ENCODE results near the gene COL19A1. TPM values are rescaled to one million over a fixed set of nuclear protein-coding genes. Genes with fewer than 3 reads are reported as not detected.
"Not testable (repeated sequence)": the region's sequence is repeated elsewhere in the genome, so short reads cannot be mapped to it uniquely, and the experiment has no call there.

COL19A1 gene
- total RNA-seq, 2 donors from 2014 or later, result 0.14 to 0.45 TPM

- Histone ChIP-seq H3K27me3 (replicated peaks; ENCODE audit: insufficient read depth) (no peaks in the 10 kb centered on the region), H3K27ac (no peak overlapping the region), H3K4me1 (replicated peaks) (no peaks in the 10 kb centered on the region), H3K4me3 (no peak overlapping the region), H3K9me3 (no peaks in the 10 kb centered on the region), H3K36me3 (no peaks in the 10 kb centered on the region)
- 100% methylated on average over 1 of the region's 1 CpG for WGBS
- TF ChIP-seq POLR2A (IDR thresholded peaks at IDR 0.05), result no peak
- TF ChIP-seq POLR2AphosphoS5 (IDR thresholded peaks at IDR 0.05), result no peak
- TF ChIP-seq, protein P1, sequence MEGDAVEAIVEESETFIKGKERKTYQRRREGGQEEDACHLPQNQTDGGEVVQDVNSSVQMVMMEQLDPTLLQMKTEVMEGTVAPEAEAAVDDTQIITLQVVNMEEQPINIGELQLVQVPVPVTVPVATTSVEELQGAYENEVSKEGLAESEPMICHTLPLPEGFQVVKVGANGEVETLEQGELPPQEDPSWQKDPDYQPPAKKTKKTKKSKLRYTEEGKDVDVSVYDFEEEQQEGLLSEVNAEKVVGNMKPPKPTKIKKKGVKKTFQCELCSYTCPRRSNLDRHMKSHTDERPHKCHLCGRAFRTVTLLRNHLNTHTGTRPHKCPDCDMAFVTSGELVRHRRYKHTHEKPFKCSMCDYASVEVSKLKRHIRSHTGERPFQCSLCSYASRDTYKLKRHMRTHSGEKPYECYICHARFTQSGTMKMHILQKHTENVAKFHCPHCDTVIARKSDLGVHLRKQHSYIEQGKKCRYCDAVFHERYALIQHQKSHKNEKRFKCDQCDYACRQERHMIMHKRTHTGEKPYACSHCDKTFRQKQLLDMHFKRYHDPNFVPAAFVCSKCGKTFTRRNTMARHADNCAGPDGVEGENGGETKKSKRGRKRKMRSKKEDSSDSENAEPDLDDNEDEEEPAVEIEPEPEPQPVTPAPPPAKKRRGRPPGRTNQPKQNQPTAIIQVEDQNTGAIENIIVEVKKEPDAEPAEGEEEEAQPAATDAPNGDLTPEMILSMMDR (IDR thresholded peaks at IDR 0.05), result no peak
- no peak for DNase-seq (ENCODE audit: low spot score)
- intact Hi-C loops (cut with DNase I), result no loop called here
Observed at GRCh38 chr6:69985180-69985579, 118.8 kb downstream of the COL19A1 start.

DNA sequence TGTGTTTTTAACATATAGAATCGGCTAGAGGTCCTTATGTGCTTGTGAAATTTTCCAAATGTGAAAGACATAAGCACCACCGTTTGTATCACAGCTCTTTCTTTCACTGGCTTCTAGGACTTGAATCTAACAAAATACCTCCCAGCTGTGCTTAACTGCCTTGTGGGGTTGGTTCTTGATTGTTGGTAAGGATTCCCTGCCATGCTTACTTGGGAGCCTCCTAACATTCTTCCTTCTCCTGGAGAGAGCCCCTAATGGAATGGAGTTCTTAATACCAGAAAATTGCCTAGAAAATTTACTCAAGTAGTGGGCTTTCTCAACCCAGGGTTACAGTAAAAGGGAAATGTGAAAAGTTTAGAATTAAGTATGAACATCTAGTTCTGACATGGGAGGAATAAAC lies 121.2 kb downstream of the COL19A1 start:
- no peak overlapping the region for H3K27ac ChIP-seq
- no peaks in the 10 kb centered on the region for H3K4me1 ChIP-seq (replicated peaks)
- no peak for DNase-seq (ENCODE audit: low spot score)
- H3K36me3 ChIP-seq, result no peaks in the 10 kb centered on the region
- H3K4me3 ChIP-seq, result no peak overlapping the region
- WGBS, result 60% methylated on average over 2 of the region's 2 CpGs
- intact Hi-C loops (cut with DNase I), result no loop called here
- no peaks in the 10 kb centered on the region for H3K9me3 ChIP-seq
- TF ChIP-seq POLR2A (IDR thresholded peaks at IDR 0.05) (no peak), POLR2AphosphoS5 (IDR thresholded peaks at IDR 0.05) (no peak)
- TF ChIP-seq, protein P1 (IDR thresholded peaks at IDR 0.05), result no peak
- H3K27me3 ChIP-seq (replicated peaks; ENCODE audit: insufficient read depth), result no peaks in the 10 kb centered on the region

- no peaks in the 10 kb centered on the region for H3K4me1 ChIP-seq (replicated peaks)
- WGBS, result 52% methylated on average over 5 of the region's 5 CpGs
- H3K27ac ChIP-seq, result no peak overlapping the region
- DNase-seq (ENCODE audit: low spot score), result no peak
- intact Hi-C loops (cut with DNase I), result no loop called here
- H3K4me3 ChIP-seq, result no peak overlapping the region
- no peaks in the 10 kb centered on the region for H3K36me3 ChIP-seq
- no peaks in the 10 kb centered on the region for H3K27me3 ChIP-seq (replicated peaks; ENCODE audit: insufficient read depth)
- TF ChIP-seq POLR2AphosphoS5 (IDR thresholded peaks at IDR 0.05) (no peak), POLR2A (IDR thresholded peaks at IDR 0.05) (no peak)
- TF ChIP-seq, protein P1 (IDR thresholded peaks at IDR 0.05), result no peak
- H3K9me3 ChIP-seq, result no peaks in the 10 kb centered on the region
Observed at GRCh38 chr6:69988458-69989126, 122.2 kb downstream of the COL19A1 start.

DNA sequence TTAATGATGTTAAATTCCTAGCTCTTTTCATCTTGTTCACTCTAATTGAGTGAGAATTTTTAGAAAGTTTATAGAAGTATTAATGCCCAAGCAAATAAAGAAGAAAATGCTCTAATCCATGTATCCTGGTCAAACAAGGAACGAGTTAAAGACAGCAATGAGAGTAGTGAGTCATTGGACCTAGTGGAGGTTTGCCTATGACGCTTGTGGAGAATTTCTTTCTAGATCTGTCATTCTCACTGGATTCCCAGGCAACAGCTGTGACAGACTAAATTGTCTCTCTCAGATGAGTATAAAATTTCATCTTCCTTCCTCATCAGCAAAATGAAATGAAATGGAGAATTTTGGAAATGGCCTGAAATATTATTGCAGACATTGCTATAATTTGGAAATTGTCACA lies 127.9 kb downstream of the COL19A1 start:
- H3K27me3 ChIP-seq (replicated peaks; ENCODE audit: insufficient read depth), result no peaks in the 10 kb centered on the region
- no peak overlapping the region for H3K4me3 ChIP-seq
- TF ChIP-seq POLR2A (IDR thresholded peaks at IDR 0.05) (no peak), POLR2AphosphoS5 (IDR thresholded peaks at IDR 0.05) (no peak)
- TF ChIP-seq, protein P1 (IDR thresholded peaks at IDR 0.05), result no peak
- DNase-seq (ENCODE audit: low spot score), result no peak
- H3K4me1 ChIP-seq (replicated peaks), result no peaks in the 10 kb centered on the region
- H3K27ac ChIP-seq, result no peak overlapping the region
- intact Hi-C loops (cut with DNase I), result no loop called here
- H3K36me3 ChIP-seq, result no peaks in the 10 kb centered on the region
- WGBS, result 63% methylated on average over 2 of the region's 2 CpGs
- no peaks in the 10 kb centered on the region for H3K9me3 ChIP-seq

GRCh38 chr6:70008189-70008588 lies 141.8 kb downstream of the COL19A1 start:
- intact Hi-C loops (cut with DNase I), result no loop called here

GRCh38 chr6:70010339-70010738 lies 144.0 kb downstream of the COL19A1 start:
- H3K27ac ChIP-seq; H3K36me3 ChIP-seq; intact Hi-C loops (cut with DNase I); H3K4me3 ChIP-seq; H3K27me3 ChIP-seq (replicated peaks; ENCODE audit: insufficient read depth); H3K9me3 ChIP-seq; H3K4me1 ChIP-seq (replicated peaks); DNase-seq (ENCODE audit: low spot score): not testable (repeated sequence)
- 91% methylated on average over 26 of the region's 28 CpGs for WGBS

More at GRCh38 chr6:70008189-70008588, 141.8 kb downstream of the COL19A1 start:
- Histone ChIP-seq H3K9me3 (no peaks in the 10 kb centered on the region), H3K36me3 (no peaks in the 10 kb centered on the region), H3K27me3 (replicated peaks; ENCODE audit: insufficient read depth) (no peaks in the 10 kb centered on the region), H3K4me3 (no peak overlapping the region), H3K4me1 (replicated peaks) (no peaks in the 10 kb centered on the region), H3K27ac (no peak overlapping the region)
- TF ChIP-seq POLR2AphosphoS5 (IDR thresholded peaks at IDR 0.05), result no peak
- no peak for TF ChIP-seq POLR2A (IDR thresholded peaks at IDR 0.05)
- TF ChIP-seq, protein P1 (IDR thresholded peaks at IDR 0.05), result no peak
- no peak for DNase-seq (ENCODE audit: low spot score)

GRCh38 chr6:70023201-70023600 lies 156.8 kb downstream of the COL19A1 start:
- H3K9me3 ChIP-seq; H3K4me3 ChIP-seq; DNase-seq (ENCODE audit: low spot score); H3K4me1 ChIP-seq (replicated peaks); H3K27ac ChIP-seq; H3K27me3 ChIP-seq (replicated peaks; ENCODE audit: insufficient read depth); H3K36me3 ChIP-seq; intact Hi-C loops (cut with DNase I): not testable (repeated sequence)
- 90% methylated on average over 10 of the region's 10 CpGs for WGBS

Data from prostate gland (tissue), 2 donors.